H1 (cell line): ENCODE data around the gene SFXN1. TPM values are rescaled to one million over a fixed set of nuclear protein-coding genes. Genes with fewer than 3 reads are reported as not detected.

ENCODE experiments used
- BRCA1 ChIP-seq: IDR thresholded peaks from 2 replicates; pipeline ENCODE4 v1.6.1; 2012; ENCODE audit warnings: low read depth, low read length, improper control_type of control experiment
- EP300 ChIP-seq, 2 experiments: IDR thresholded peaks; 1 replicate in 1 of 2; 2 replicates in 1 of 2; pipeline ENCODE4 v1.6.1; 2011 to 2012; ENCODE audit warnings: low read depth in 2 of 2, low read length in 2 of 2, mild to moderate bottlenecking in 2 of 2, borderline replicate concordance in 1 of 2, inconsistent platforms in 1 of 2, moderate library complexity in 1 of 2
- FOSL1 ChIP-seq: IDR thresholded peaks from 2 replicates; pipeline ENCODE4 v1.6.1; 2011; ENCODE audit warnings: mild to moderate bottlenecking, low read depth, low read length, moderate library complexity; ENCODE audit not compliant: insufficient read depth
- YY1 ChIP-seq: IDR thresholded peaks from 2 replicates; pipeline ENCODE4 v1.6.1; 2011; ENCODE audit warnings: low read depth, mild to moderate bottlenecking, low read length
- polyA plus RNA-seq, 7 experiments: library from polyadenylated mRNA; depleted of rRNA in 3 of 7; stranded (reverse) in 5 of 7; unstranded in 2 of 7; fragments of >200 nt in 5 of 7; fragments of 200-250 nt in 2 of 7; gene quantifications; 1 replicate in 5 of 7; 2 replicates in 1 of 7; 4 replicates in 1 of 7; pipeline versions ENCODE4 v1.2.1 to v1.2.3, GENCODE V29; 2011 to 2013; ENCODE audit warnings: missing spikeins in 2 of 7, mixed read lengths in 2 of 7
- total RNA-seq: library from RNA; stranded (reverse); fragmentation: NEBNext Ultra II Directional; extraction: Animal tissue kit (Norgen Biotek cat#: 25700); gene quantifications from 2 replicates; pipeline ENCODE4 v1.2.1, GENCODE V29; 2021

SFXN1 gene
- total and polyA plus RNA-seq, 2 of the 8 experiments (the other 6 are each of a cell fraction or from before 2014, with no cell fraction given) = 72.7 to 97.6 TPM

DNA sequence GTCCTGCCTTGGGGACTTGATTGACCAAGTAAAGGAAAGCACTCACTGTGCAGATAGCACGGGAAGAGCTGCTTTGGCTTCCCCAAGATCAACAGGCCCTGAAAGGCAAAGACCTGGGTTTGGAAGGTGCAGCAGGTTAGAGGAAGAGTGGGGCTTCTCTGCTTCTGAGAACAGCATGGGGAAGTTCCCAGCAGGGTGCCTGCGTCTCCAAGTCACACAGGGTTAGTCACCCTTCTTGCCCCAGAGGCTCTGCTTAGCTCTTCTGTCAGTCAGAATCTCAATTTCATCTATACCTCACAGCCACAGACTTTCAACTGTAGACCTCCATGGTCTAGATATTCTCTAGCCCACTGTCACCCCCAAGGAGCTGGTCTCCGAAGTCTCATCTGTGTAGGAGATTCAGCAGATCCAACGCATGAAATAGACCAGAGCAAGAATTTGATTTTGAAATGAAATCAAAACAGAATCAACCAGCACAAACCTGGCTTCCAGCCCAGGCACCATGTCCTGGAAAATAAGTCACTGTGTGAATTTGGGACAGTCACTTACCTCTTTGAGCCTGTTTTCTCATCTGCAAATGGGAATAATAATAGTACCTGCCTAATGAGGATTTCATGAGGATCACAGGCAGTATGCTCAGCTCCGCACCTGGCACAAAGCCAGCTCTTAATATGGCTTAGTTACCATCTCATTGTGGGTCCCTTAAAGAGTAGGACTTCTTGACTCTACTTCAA lies 64.0 kb downstream of the SFXN1 start (continued):
- TF ChIP-seq EP300 (IDR thresholded peaks at IDR 0.05; ENCODE audit: borderline replicate concordance in 1 of 2, low read depth in 2 of 2, low read length in 2 of 2) = no peak
- TF ChIP-seq YY1 = no peak
- TF ChIP-seq FOSL1 = no peak
- TF ChIP-seq BRCA1 = no peak
